ENCODE data around the gene SNTG2.
"Not testable (repeated sequence)": the region's sequence is repeated elsewhere in the genome, so short reads cannot be mapped to it uniquely, and the experiment has no call there.

SNTG2 gene

GRCh38 chr2:950080-950966 lies at the start of gene SNTG2:
Gene SNTG2, plus strand, starts transcription at chr2:950849. Its CDS starts 148 bp downstream, at chr2:950997.
- no peak for FAIRE-seq

DNA sequence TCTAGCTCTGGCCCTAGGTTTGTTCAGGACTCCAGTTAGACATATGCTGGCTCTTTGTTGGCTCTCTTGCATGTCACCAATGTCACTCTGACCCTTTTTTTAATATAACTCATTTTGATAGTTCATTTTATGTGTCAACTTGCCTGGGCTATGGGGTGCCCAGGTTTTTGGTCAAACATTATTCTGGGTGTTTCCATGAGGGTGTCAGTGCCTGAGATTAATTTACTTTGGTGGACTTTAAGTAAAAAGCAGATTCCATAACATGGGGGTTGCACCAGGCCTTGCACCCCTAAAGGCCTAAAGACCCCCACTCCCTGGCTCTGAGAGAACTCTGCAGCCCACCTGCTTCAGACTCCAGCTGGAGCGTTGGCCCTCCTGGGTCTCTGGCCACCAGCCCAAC lies 48.1 kb upstream of the SNTG2 start:
- FAIRE-seq = no peak

- FAIRE-seq = no peak
Measured at GRCh38 chr2:903223-903900, 47.3 kb upstream of the SNTG2 start.

DNA sequence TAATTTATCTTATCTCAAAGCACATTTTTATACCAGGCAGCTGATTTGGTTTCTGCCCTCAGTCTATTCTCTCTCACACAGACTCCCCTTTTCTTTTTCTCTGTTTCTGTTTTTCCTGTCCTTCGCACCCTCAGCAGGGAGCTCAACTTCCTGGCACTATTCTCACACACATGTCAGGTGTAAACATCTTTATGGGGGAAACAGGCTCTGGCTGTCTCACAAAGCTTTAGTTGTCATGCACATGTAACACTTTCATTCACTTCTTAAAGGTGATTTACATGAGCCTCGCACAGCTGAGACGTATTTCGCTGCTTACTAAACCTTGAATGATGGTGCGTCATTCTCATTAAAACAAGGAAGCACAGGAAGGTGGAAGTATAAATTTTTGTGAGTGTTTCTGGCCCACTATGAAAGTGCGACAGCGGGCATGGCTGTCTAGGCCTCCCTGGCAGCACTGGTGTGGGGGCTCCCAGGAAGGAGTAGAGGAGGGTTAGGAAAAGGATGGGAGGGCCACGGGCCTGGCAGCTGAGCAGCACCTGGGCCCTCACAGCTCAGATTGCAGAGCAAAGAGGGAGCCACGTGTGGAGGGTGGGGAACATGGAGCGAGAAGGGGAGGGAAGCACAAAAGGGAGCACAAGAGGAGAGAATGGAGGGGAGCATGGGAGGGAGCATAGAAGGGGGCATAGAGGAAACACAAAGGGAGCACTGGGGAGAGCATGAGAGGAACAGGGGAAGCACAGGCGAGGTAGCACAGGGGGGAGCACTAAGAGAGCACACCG lies 46.2 kb upstream of the SNTG2 start:
- no peak for FAIRE-seq

DNA sequence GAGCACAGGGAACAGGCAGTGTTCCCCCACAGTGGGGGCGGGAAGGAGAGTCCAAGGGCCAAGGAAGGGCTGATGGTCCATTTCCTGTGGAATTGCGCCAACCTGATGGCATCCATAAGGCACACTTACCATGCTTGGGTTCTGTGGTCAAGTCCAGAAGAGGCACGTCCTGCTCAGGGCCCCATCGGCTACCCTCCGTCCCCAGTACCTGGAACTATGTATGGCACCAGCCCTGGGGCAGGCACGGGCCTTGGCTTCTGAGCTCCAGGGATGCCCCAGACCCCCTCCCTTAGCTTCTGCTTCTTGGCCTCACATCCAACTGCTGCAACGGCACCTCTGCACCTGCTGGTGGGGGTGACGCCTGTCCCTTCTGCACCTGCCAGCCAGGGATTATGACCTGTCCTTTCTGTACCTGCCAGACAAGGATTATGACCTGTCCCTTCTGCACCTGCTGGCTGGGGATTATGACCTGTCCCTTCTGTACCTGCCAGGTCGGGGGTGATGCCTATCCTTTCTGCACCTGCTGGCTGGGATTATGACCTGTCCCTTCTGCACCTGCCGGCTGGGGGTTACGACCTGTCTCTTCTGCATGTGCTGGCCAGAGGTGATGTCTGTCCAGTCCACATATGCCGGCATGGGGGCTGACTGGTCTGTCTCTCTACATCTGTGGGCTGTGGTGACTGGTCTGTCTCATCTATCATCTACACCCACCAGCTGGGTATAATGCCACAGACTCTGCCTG lies 45.4 kb upstream of the SNTG2 start:
- FAIRE-seq = no peak

DNA sequence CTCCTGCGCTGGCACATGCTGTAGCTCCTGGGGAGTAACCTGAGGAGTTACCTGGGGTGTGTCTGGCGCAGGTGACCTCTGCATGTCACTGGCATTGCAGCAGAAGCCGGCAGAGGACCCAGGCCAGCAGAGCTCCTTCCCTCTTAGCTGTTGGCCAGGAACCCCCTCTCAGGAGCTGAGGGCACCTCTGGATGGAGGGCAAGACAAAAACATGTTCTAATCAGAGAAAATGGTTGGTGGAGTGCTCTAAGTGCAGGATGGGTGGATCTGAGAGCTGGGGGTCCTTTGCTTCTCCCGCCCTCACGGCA lies 44.9 kb upstream of the SNTG2 start:
- no peak for FAIRE-seq

- no peak for FAIRE-seq
Measured at GRCh38 chr2:907706-908105, 42.9 kb upstream of the SNTG2 start.

DNA sequence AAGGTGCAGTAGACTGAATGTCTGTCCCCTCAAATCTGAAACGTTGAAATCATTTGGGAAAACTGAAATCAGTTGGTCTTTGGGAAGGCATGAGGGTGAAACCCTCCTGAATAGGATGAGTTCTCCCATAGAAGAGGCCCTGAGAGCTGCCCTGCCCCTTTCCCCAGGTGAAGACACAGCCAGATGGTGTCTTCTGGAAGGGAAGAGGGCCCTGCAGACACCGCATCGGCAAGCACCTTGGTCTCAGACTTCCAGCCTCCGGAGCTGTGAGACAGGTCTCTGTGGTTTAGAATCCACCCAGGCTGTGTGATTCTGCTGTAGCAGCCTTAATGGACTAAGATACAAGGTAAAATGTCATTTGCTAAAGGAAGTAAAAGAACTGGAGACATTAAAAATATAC lies 42.1 kb upstream of the SNTG2 start:
- FAIRE-seq = no peak

DNA sequence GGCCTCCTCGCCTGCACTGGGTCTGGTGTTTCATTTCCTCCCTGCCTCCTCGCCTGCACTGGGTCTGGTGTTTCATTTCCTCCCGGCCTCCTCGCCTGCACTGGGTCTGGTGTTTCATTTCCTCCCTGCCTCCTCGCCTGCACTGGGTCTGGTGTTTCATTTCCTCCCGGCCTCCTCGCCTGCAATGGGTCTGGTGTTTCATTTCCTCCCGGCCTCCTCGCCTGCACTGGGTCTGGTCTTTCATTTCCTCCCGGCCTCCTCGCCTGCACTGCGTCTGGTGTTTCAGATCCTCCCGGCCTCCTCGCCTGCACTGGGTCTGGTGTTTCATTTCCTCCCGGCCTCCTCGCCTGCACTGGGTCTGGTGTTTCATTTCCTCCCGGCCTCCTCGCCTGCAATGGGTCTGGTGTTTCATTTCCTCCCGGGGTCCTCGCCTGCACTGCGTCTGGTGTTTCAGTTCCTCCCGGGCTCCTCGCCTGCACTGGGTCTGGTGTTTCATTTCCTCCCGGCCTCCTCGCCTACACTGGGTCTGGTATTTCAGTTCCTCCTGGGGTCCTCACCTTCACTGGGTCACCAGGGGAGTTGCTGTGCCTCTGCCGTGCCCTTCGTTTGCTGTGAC lies 40.8 kb upstream of the SNTG2 start:
- FAIRE-seq = not testable (repeated sequence)

- no peak for FAIRE-seq
Measured at GRCh38 chr2:910698-911097, 40.0 kb upstream of the SNTG2 start.

- no peak for FAIRE-seq
Measured at GRCh38 chr2:915979-916378, 34.7 kb upstream of the SNTG2 start.

GRCh38 chr2:916935-917334 lies 33.7 kb upstream of the SNTG2 start:
- no peak for FAIRE-seq

GRCh38 chr2:919672-920071 lies 31.0 kb upstream of the SNTG2 start:
- no peak for FAIRE-seq

DNA sequence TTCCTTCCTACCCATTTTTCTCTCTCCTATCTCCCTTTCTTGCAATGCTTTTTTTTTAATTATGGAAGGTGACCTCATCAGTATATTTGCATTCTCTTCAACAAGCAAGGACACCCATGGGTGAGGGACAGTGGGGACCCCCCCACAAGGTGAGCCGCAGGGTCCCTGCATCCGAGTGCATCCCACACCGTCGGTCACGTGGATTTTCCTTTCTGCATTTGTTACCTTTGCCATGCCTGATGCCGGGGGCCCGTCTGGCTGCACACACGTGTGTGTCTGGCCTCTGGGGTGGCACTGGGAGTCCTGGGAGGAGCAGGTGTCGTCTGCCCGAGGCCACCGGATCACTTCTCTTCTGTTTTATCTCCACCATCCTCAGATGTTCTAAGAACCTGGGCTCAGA lies 30.1 kb upstream of the SNTG2 start:
- no peak for FAIRE-seq

GRCh38 chr2:920999-921398 lies 29.6 kb upstream of the SNTG2 start:
- no peak for FAIRE-seq

GRCh38 chr2:922185-922584 lies 28.5 kb upstream of the SNTG2 start:
- no peak for FAIRE-seq

GRCh38 chr2:923832-924601 lies 26.6 kb upstream of the SNTG2 start:
- FAIRE-seq = no peak

GRCh38 chr2:924701-925100 lies 25.9 kb upstream of the SNTG2 start:
- FAIRE-seq = no peak

- no peak for FAIRE-seq
Measured at GRCh38 chr2:925309-925708, 25.3 kb upstream of the SNTG2 start.

- FAIRE-seq = no peak
Measured at GRCh38 chr2:925711-926110, 24.9 kb upstream of the SNTG2 start.

DNA sequence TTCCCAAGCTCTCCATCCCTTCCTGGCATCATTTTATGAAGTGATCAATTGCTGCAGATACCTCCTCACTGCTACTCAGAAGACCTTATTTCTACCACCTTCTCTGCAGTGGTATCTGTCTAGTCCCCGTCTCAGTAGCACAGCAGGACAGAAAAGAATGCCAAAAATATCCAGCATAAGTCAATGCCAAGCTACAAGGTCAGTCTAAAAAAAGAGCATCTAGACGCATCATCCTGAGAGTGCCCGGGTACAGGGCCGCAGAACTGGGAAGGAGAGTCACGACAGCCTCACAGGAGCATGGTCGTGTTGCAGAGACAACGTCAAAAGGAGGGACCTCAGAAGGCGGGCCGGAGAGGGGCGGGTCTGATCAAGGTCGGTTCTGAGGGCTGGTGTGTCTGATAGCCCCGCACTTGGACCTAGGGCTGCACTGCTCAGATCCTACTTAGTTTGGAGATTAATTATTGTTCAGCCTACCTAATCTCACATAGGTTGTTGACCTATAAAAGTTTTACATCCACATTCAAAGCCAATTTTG lies 24.3 kb upstream of the SNTG2 start:
- FAIRE-seq = no peak

DNA sequence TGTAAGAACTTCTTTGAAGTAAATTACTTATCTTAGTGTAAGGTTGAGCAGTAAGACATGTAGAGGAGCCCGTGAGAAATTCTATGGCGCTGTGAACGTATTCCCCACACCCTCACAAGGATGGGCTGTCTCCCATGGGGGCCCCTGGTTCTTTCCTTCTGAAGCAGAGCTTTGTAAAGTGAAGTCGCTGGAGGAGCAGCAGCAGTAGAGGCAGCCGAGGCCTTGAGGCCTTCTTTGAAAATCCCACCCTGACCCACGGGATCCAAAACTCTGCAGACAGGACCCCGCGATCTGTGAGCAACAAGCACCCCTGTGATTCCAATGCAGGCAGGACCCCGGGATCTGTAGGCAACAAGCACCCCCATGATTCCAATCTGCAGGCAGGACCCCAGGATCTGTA lies 23.8 kb upstream of the SNTG2 start:
- FAIRE-seq = no peak

All from G401.6 (cell line).